SJSA1 (cell line): ENCODE measurements around the gene DNM1. TPM values are rescaled to one million over a fixed set of nuclear protein-coding genes. Genes with fewer than 3 reads are reported as not detected.
A peak's percentile ranks its signal among the peaks of the same experiment; 100 is the strongest.
"Not testable (repeated sequence)": the region's sequence is repeated elsewhere in the genome, so short reads cannot be mapped to it uniquely, and the experiment has no call there.

Experiments
- DNase-seq, 2 experiments: peaks; one replicate each; pipeline ENCODE4 v3.0.0-alpha.2; 2015 to 2020; ENCODE audit warnings: low spot score in 2 of 2, low read depth in 1 of 2
- H3K27ac ChIP-seq: fragments of 250-450 bp; sonication (Bioruptor Pico); 2 replicates; pipeline ENCODE4 v1.5.1; 2020; ENCODE audit warnings: mild to moderate bottlenecking, moderate library complexity
- H3K27me3 ChIP-seq: fragments of 250-450 bp; sonication (Bioruptor Pico); replicated peaks from 2 replicates; pipeline ENCODE4 v1.5.1; 2020; ENCODE audit warnings: mild to moderate bottlenecking, moderate library complexity
- H3K36me3 ChIP-seq: fragments of 250-450 bp; sonication (Bioruptor Pico); 2 replicates; pipeline ENCODE4 v1.5.1; 2020; ENCODE audit warnings: mild to moderate bottlenecking
- H3K4me1 ChIP-seq: fragments of 250-450 bp; sonication (Bioruptor Pico); replicated peaks from 2 replicates; pipeline ENCODE4 v1.6.1; 2021; ENCODE audit warnings: mild to moderate bottlenecking
- H3K4me3 ChIP-seq: fragments of 250-450 bp; sonication (Bioruptor Pico); 2 replicates; pipeline ENCODE4 v1.5.1; 2020; ENCODE audit warnings: mild to moderate bottlenecking
- H3K9me3 ChIP-seq: fragments of 250-450 bp; sonication (Bioruptor Pico); replicated peaks from 2 replicates; pipeline ENCODE4 v1.5.1; 2020; ENCODE audit warnings: mild to moderate bottlenecking
- total RNA-seq: library from RNA; depleted of rRNA; stranded (reverse); fragments of >200 nt; shearing (Covaris generic); gene quantifications from 2 replicates; pipeline ENCODE4 v1.2.3, GENCODE V29; 2014

DNM1 gene
- total RNA-seq, 1 experiment from 2014 or later, result 2.5 TPM

- no peaks in the 10 kb centered on the region for H3K4me1 ChIP-seq
- no peak overlapping the region for H3K4me3 ChIP-seq
- no peak for DNase-seq
- H3K9me3 ChIP-seq, result no peaks in the 10 kb centered on the region
- no peaks in the 10 kb centered on the region for H3K27me3 ChIP-seq
- H3K27ac ChIP-seq, result no peak overlapping the region
- H3K36me3 ChIP-seq, result peaks cover 77% of the 10 kb centered on the region
Observed at GRCh38 chr9:128262687-128263086, 59.5 kb downstream of the DNM1 start.

GRCh38 chr9:128265348-128265847, 62.2 kb downstream of the DNM1 start:
- DNase-seq, result no peak
- Histone ChIP-seq H3K4me3 (no peak overlapping the region), H3K27me3 (no peaks in the 10 kb centered on the region), H3K9me3 (no peaks in the 10 kb centered on the region), H3K27ac (no peak overlapping the region), H3K36me3 (peaks cover 66% of the 10 kb centered on the region), H3K4me1 (no peaks in the 10 kb centered on the region)

GRCh38 chr9:128266868-128267590, 63.9 kb downstream of the DNM1 start:
- Histone ChIP-seq H3K9me3 (no peaks in the 10 kb centered on the region), H3K4me3 (no peak overlapping the region), H3K27me3 (no peaks in the 10 kb centered on the region), H3K4me1 (no peaks in the 10 kb centered on the region), H3K27ac (no peak overlapping the region), H3K36me3 (peaks cover 62% of the 10 kb centered on the region)
- no peak for DNase-seq

GRCh38 chr9:128271112-128271511, 67.9 kb downstream of the DNM1 start:
- Histone ChIP-seq H3K9me3 (no peaks in the 10 kb centered on the region), H3K36me3 (peaks cover 57% of the 10 kb centered on the region), H3K27me3 (no peaks in the 10 kb centered on the region), H3K4me1 (peaks cover 7% of the 10 kb centered on the region), H3K27ac (no peak overlapping the region), H3K4me3 (no peak overlapping the region)
- no peak for DNase-seq

GRCh38 chr9:128271512-128271911, 68.3 kb downstream of the DNM1 start:
- Histone ChIP-seq H3K4me1 (peaks cover 7% of the 10 kb centered on the region), H3K9me3 (no peaks in the 10 kb centered on the region), H3K4me3 (no peak overlapping the region), H3K27ac (no peak overlapping the region), H3K36me3 (peaks cover 54% of the 10 kb centered on the region), H3K27me3 (no peaks in the 10 kb centered on the region)
- no peak for DNase-seq

- Histone ChIP-seq H3K4me3 (no peak overlapping the region), H3K9me3 (no peaks in the 10 kb centered on the region), H3K4me1 (peaks cover 13% of the 10 kb centered on the region), H3K27ac (no peak overlapping the region), H3K27me3 (no peaks in the 10 kb centered on the region), H3K36me3 (peaks cover 35% of the 10 kb centered on the region)
- DNase-seq, result no peak
Observed at GRCh38 chr9:128274245-128274644, 71.1 kb downstream of the DNM1 start.

- no peaks in the 10 kb centered on the region for H3K27me3 ChIP-seq
- peak within 1 kb of the TSS; percentile 96 for H3K27ac ChIP-seq
- DNase-seq, result peak; percentile 54 to 55
- H3K4me1 ChIP-seq, result peaks cover 13% of the 10 kb centered on the region
- peaks cover 31% of the 10 kb centered on the region for H3K36me3 ChIP-seq
- H3K9me3 ChIP-seq, result no peaks in the 10 kb centered on the region
- peak within 1 kb of the TSS; percentile 82 for H3K4me3 ChIP-seq
Observed at GRCh38 chr9:128275198-128276007, 72.2 kb downstream of the DNM1 start, which contains the start of gene GOLGA2. TSS of gene GOLGA2 (minus strand) at chr9:128276007. CDS start at chr9:128275976, 31 bp downstream.

- Histone ChIP-seq H3K9me3 (no peaks in the 10 kb centered on the region), H3K36me3 (peaks cover 24% of the 10 kb centered on the region), H3K27ac (peak within 1 kb of the TSS; percentile 96), H3K27me3 (no peaks in the 10 kb centered on the region), H3K4me3 (peak within 1 kb of the TSS; percentile 82), H3K4me1 (peaks cover 13% of the 10 kb centered on the region)
- DNase-seq, result peak; percentile 98 to 100
Observed at GRCh38 chr9:128276008-128276573, 72.9 kb downstream of the DNM1 start, which contains the start of gene SWI5. TSS of gene SWI5 (plus strand) at chr9:128276276.

- Histone ChIP-seq H3K4me1 (peaks cover 13% of the 10 kb centered on the region), H3K9me3 (no peaks in the 10 kb centered on the region), H3K36me3 (peaks cover 18% of the 10 kb centered on the region), H3K27ac (peak overlapping the region; percentile 8; the same call in 1 of the 2 replicates), H3K27me3 (no peaks in the 10 kb centered on the region), H3K4me3 (peak overlapping the region; percentile 82)
- DNase-seq, result no peak
Observed at GRCh38 chr9:128276574-128277270, 73.5 kb downstream of the DNM1 start.

GRCh38 chr9:128279088-128280073, 76.2 kb downstream of the DNM1 start:
- H3K4me1 ChIP-seq, result peaks cover 12% of the 10 kb centered on the region
- H3K27me3 ChIP-seq, H3K4me3 ChIP-seq, H3K36me3 ChIP-seq, DNase-seq, H3K9me3 ChIP-seq, H3K27ac ChIP-seq: not testable (repeated sequence)

GRCh38 chr9:128280084-128280622, 77.0 kb downstream of the DNM1 start:
- no peak overlapping the region for H3K4me3 ChIP-seq
- DNase-seq, result no peak
- peaks cover 6% of the 10 kb centered on the region for H3K4me1 ChIP-seq
- H3K27me3 ChIP-seq, result no peaks in the 10 kb centered on the region
- H3K9me3 ChIP-seq, result no peaks in the 10 kb centered on the region
- no peaks in the 10 kb centered on the region for H3K36me3 ChIP-seq
- H3K27ac ChIP-seq, result no peak overlapping the region

- no peaks in the 10 kb centered on the region for H3K36me3 ChIP-seq
- no peak overlapping the region for H3K27ac ChIP-seq
- DNase-seq, result no peak
Observed at GRCh38 chr9:128282500-128282899, 79.3 kb downstream of the DNM1 start.

More at GRCh38 chr9:128282500-128282899, 79.3 kb downstream of the DNM1 start:
- H3K4me1 ChIP-seq, result no peaks in the 10 kb centered on the region
- H3K4me3 ChIP-seq, result no peak overlapping the region
- H3K27me3 ChIP-seq, result no peaks in the 10 kb centered on the region
- H3K9me3 ChIP-seq, result no peaks in the 10 kb centered on the region
